ENCODE measurements around the gene GBF1. TPM values are rescaled to one million over a fixed set of nuclear protein-coding genes. Genes with fewer than 3 reads are reported as not detected.

The GBF1 gene
- total and polyA plus RNA-seq, 10 donors, result 5.8 to 42.1 (median 38.6) TPM

DNA sequence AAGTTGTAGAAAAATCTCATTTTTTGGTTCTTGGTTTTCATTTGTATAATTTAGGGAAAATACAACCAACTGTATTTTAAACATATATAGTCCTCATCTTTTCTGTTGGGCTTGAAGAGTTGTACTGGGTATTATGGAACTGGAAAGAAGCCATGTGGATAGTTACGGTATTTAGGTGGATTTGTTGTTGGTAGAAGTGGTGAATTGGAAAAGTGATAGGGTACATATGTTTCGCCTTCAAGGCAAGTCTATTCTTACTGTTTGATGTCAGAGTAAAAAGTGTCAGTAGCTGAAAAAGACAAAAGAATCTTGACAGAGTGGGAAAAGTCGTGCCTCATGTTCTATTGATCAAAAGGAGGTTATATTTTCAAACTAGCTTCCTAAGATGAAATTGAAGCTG lies 64.6 kb downstream of the GBF1 start:
- no peak overlapping the region for H3K27ac ChIP-seq
- no peaks in the 10 kb centered on the region for H3K9me3 ChIP-seq
- no peak for DNase-seq
- 87 to 98% (median 90%) methylated on average over 3 of the region's 3 CpGs for WGBS, 5 donors
- H3K27me3 ChIP-seq (replicated peaks in 1 of 7), result no peaks in the 10 kb centered on the region
- intact Hi-C loops (cut with DNase I; ENCODE audit: low total_unique reads), result no loop called here
- peaks cover 0 to 37% (median 8%) of the 10 kb centered on the region in 6 donors for H3K4me1 ChIP-seq
- TF ChIP-seq, protein P1, sequence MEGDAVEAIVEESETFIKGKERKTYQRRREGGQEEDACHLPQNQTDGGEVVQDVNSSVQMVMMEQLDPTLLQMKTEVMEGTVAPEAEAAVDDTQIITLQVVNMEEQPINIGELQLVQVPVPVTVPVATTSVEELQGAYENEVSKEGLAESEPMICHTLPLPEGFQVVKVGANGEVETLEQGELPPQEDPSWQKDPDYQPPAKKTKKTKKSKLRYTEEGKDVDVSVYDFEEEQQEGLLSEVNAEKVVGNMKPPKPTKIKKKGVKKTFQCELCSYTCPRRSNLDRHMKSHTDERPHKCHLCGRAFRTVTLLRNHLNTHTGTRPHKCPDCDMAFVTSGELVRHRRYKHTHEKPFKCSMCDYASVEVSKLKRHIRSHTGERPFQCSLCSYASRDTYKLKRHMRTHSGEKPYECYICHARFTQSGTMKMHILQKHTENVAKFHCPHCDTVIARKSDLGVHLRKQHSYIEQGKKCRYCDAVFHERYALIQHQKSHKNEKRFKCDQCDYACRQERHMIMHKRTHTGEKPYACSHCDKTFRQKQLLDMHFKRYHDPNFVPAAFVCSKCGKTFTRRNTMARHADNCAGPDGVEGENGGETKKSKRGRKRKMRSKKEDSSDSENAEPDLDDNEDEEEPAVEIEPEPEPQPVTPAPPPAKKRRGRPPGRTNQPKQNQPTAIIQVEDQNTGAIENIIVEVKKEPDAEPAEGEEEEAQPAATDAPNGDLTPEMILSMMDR (IDR thresholded peaks at IDR 0.05 in 8 of 11, conservative IDR thresholded peaks at IDR 0.05 in 3 of 11), result no peak
- TF ChIP-seq POLR2AphosphoS5 (IDR thresholded peaks at IDR 0.05) (no peak), POLR2A (IDR thresholded peaks at IDR 0.05) (no peak)
- no peak overlapping the region for H3K4me3 ChIP-seq
- H3K36me3 ChIP-seq, result peaks cover 0 to 23% (median 0%) of the 10 kb centered on the region in 6 donors

DNA sequence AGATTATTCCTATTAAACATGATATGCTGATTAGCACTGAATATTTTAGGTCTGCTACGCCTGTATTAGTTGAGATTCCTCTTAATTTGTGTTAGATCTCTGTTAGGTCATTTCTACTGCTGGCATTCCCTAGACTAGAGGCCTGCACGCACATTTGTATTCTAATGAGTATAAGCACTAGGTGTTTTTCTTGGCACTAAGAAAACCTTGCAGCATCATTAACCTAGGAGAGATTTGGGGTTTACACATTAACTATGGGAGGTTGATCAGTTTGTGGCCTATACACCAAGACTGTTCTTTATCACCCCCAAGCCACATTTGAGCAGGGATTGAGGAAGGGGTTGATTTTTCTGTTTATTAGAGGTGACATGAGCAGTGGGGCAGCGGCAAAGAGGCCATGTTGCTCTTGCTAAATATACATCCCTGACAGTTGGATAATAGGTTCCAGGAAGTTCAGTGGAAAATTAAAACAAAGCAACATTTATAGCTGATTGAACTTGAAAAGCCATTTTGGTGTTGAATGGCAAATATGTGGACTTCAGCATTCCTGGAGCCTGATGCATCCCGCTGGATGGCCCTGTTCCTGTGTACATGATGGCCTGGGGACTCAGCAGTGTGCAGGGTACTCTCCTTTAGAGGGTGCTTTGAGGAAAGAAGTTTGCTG lies 65.2 kb downstream of the GBF1 start:
- Histone ChIP-seq H3K27me3 (replicated peaks in 1 of 7) (no peaks in the 10 kb centered on the region), H3K27ac (no peak overlapping the region), H3K36me3 (peaks cover 0 to 29% (median 0%) of the 10 kb centered on the region in 6 donors), H3K4me3 (no peak overlapping the region), H3K9me3 (no peaks in the 10 kb centered on the region), H3K4me1 (peaks cover 0 to 37% (median 8%) of the 10 kb centered on the region in 6 donors)
- intact Hi-C loops (cut with DNase I; ENCODE audit: low total_unique reads), result no loop called here
- no peak for DNase-seq
- no peak for TF ChIP-seq POLR2A (IDR thresholded peaks at IDR 0.05)
- 87 to 97% (median 93%) methylated on average over 4 of the region's 4 CpGs for WGBS, 5 donors

DNA sequence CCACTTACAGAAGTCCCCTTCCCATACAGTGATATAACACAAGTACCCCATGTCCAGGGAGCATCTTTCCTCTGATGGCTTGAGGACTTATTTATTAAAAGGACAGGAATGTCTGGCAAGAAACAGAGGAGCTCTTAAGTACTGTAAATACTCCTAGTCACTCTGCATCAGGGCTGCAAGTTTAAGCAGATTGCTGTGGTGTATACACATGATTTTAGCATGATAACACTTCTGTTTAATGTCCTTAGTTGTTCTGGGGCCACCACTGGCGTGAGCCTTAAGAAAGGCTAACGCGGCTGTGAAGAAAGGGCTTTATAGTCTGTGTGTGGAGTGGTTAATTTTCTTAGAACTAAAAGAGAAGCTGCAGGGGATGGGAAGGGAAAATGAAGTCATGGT lies 65.7 kb downstream of the GBF1 start:
- DNase-seq, result no peak
- TF ChIP-seq POLR2A (IDR thresholded peaks at IDR 0.05) (no peak), POLR2AphosphoS5 (IDR thresholded peaks at IDR 0.05) (no peak)
- TF ChIP-seq, protein P1 (IDR thresholded peaks at IDR 0.05 in 8 of 11, conservative IDR thresholded peaks at IDR 0.05 in 3 of 11), result no peak
- Histone ChIP-seq H3K27me3 (replicated peaks in 1 of 7) (no peaks in the 10 kb centered on the region), H3K36me3 (peaks cover 0 to 33% (median 0%) of the 10 kb centered on the region in 6 donors), H3K27ac (no peak overlapping the region), H3K9me3 (no peaks in the 10 kb centered on the region), H3K4me3 (no peak overlapping the region), H3K4me1 (peaks cover 0 to 36% (median 8%) of the 10 kb centered on the region in 6 donors)
- intact Hi-C loops (cut with DNase I; ENCODE audit: low total_unique reads), result no loop called here
- 84 to 93% (median 90%) methylated on average over 3 of the region's 3 CpGs for WGBS, 5 donors

DNA sequence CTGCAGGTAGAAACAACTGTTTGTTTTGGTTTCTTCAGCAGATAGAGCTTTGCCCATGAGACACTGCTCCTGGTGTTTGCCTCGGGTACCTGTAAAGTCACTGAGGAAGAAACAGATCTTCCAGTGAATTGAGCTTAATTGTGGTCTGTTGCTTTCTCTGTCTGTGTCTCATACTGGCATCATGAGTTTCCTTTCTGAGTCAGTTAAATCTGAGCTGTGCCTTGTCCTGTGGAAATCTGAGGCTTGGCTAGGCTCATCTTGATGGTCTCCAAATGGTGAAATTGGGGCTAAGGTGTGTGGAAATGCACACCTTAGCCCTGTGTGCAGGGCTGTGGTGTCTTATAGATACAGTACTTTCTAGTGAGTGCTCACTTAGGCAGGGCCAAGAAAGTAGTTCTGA lies 67.4 kb downstream of the GBF1 start:
- whole genome bisulfite sequencing, 5 donors, result 68 to 85% (median 74%) methylated on average over 1 of the region's 1 CpG
- intact Hi-C loops (cut with DNase I; ENCODE audit: low total_unique reads), result no loop called here

More for the DNA sequence above, 67.4 kb downstream of the GBF1 start:
- H3K36me3 ChIP-seq, result peaks cover 0 to 20% (median 0%) of the 10 kb centered on the region in 6 donors
- no peaks in the 10 kb centered on the region for H3K27me3 ChIP-seq (replicated peaks in 1 of 7)
- H3K27ac ChIP-seq, result no peak overlapping the region
- TF ChIP-seq POLR2A (IDR thresholded peaks at IDR 0.05), result no peak
- TF ChIP-seq, protein P1 (IDR thresholded peaks at IDR 0.05 in 8 of 11, conservative IDR thresholded peaks at IDR 0.05 in 3 of 11), result no peak
- TF ChIP-seq POLR2AphosphoS5 (IDR thresholded peaks at IDR 0.05), result no peak
- no peaks in the 10 kb centered on the region for H3K9me3 ChIP-seq
- H3K4me3 ChIP-seq, result no peak overlapping the region
- H3K4me1 ChIP-seq, result peaks cover 0 to 25% (median 8%) of the 10 kb centered on the region in 6 donors
- no peak for DNase-seq

Measured in spleen (tissue), 11 donors.